D721Med (cell line): ENCODE measurements around the gene PIGB.

Experiments used
- DNase-seq: peaks from one replicate; pipeline ENCODE4 v3.0.0; 2011; ENCODE audit warnings: low spot score; ENCODE audit not compliant: insufficient read length
- FAIRE-seq: peaks from 2 replicates; lab custom pipeline; 2011; peaks lifted over from hg19 to GRCh38; lab: Jason Lieb, UNC
- TF ChIP-seq, protein P1 (sequence below): IDR thresholded peaks from 2 replicates; pipeline ENCODE4 v1.5.1; 2012; ENCODE audit warnings: mild to moderate bottlenecking, control low read depth; ENCODE audit not compliant: insufficient read depth; ENCODE audit errors: missing control alignments

PIGB gene

DNA sequence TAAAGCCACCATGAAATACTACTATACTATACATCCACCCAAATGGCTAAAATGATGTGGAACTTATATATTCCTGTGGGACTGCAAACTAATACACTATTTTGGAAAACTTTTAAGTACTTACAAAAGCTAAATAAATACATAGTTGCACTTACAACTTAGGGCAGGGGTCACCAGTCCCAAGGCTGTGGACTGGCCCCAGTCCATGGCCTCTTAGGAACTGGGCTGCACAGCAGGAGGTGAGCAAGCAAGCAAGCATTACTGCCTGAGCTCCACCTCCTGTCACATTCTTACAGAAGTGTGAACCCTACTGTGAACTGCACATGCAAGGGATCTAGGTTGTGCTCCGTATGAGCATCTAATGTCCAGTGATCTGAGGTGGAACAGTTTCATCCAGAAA, 18.1 kb downstream of the PIGB start:
- TF ChIP-seq, protein P1, sequence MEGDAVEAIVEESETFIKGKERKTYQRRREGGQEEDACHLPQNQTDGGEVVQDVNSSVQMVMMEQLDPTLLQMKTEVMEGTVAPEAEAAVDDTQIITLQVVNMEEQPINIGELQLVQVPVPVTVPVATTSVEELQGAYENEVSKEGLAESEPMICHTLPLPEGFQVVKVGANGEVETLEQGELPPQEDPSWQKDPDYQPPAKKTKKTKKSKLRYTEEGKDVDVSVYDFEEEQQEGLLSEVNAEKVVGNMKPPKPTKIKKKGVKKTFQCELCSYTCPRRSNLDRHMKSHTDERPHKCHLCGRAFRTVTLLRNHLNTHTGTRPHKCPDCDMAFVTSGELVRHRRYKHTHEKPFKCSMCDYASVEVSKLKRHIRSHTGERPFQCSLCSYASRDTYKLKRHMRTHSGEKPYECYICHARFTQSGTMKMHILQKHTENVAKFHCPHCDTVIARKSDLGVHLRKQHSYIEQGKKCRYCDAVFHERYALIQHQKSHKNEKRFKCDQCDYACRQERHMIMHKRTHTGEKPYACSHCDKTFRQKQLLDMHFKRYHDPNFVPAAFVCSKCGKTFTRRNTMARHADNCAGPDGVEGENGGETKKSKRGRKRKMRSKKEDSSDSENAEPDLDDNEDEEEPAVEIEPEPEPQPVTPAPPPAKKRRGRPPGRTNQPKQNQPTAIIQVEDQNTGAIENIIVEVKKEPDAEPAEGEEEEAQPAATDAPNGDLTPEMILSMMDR = no peak
- FAIRE-seq = no peak
- no peak for DNase-seq

DNA sequence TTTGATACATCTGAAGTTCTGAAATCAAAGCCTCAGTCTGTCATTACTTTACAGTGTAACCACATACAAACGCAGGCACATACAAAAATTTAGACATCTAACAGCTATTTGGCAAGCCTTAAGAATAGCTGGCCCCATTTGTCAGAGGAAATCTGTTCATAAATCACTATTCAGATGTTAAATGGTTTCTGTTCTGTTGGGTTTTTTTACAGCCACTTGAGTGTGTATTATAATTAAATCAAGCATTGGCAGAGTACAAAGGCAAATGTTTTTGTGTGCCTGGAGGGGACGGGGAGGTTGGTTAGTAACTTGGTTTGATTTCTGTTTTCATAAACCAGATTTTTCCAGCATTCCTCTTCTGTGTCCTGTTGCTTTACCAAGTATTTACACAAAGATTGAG, 24.1 kb downstream of the PIGB start:
- TF ChIP-seq, protein P1 = no peak
- FAIRE-seq (no peak), DNase-seq (no peak)

DNA sequence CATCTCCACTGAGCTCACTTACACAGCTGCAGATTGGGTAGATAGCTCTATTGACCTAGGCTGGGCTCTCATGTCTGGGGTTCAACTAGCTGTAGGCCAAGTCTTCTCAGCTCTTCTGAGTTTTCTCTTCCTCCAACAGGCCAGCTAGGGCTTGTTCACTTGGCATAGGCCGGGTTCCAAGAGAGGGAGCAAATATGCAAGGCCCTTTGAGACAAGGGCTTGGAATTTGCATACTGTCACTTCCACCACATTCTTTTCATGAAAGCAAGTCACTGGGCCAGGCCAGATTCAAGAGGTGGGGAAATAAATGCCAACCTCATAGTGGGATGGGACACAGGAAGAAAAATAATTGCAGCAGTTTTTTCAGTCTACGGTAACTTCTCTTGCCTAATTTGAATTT, 25.2 kb downstream of the PIGB start:
- no peak for DNase-seq
- TF ChIP-seq, protein P1 = no peak
- FAIRE-seq = no peak

DNA sequence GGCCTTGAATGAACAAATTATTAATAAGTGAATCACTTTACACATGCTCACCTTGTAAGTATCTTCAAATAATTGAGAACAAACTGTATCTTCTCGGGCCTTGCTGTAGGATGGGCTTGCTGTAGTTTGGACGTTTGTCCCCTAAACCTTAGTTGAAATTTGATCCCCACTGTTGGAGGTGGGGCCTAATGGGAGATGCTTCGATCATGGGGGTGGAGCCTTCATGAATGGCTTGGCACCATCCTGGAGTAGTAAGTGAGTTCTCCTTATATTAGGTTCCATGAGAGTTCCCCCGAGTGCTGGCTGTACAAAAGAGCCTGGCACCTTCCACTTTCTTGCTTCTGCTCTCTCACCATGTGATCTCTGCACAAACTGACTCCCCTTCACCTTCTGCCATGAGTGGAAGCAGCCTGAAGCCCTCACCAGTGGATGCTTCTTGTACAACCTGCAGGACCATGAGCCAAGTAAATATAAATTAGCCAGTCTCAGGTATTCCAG, 29.3 kb downstream of the PIGB start:
- TF ChIP-seq, protein P1 = no peak
- FAIRE-seq = no peak

DNA sequence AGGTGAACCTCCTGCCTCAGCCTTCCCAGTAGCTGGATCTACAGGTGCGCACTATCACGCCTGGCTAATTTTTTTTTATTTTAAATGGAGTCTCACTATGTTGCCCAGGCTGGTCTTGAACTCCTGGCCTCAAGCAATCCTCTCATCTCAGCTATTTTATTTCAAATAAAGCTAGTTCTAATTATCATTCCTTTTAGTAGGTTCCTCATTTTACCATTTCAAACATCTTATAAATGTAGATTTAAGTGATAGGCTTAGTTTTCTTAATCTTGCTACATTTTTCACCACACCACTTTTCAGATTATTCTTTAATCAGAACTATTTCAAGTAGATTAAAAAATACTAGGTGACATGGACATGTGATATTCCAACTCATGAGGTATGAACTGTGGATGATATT, 30.3 kb downstream of the PIGB start:
- FAIRE-seq (no peak), DNase-seq (no peak)
- TF ChIP-seq, protein P1 = no peak

More for the DNA sequence above, 29.3 kb downstream of the PIGB start:
- DNase-seq = no peak

DNA sequence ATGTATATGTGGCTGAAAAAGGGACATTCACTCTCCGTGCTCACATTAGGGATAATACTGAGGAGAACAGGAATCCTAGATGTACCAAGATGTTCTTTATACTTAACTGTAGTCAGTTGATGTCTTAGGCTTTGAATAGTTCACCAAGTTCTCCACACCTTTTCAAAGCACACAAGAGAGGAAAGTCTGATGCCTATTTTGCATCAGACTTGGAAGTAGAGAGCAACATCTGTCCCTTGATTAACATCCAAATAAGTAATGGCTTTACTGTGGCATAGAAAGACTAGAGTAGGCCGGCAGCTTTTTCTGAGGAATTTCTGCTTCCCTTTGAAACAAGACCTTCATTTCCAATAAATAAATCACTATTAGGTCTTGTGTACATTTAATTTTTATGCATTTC, 34.0 kb downstream of the PIGB start:
- TF ChIP-seq, protein P1 = no peak
- DNase-seq (no peak), FAIRE-seq (no peak)

DNA sequence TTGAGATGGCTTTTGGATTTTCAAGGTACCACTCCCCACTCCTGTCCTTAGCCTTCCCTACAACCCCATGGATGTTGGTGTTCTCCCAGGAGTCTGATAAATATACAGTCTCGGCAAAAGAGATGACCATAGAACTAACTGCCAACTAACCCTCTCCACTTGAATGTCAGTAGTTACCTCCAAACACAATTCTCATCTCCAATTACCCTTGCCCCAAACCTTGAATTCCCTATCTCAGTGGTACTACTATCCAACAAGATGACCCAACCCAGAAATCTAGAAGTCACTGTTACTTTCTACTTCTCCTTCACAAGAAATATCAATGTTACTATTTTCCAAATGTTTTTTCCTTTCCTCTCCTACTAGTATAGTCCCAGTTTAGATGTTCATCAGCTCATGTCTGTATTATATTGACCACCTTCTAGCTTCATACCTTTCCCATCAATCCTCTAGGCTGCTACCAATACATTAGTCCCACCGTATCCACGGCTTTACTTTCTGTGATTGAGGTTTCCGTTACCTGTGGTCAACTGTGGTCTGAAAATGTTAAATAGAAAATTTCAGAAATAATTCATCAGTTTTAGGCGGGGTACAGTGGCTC, 38.1 kb downstream of the PIGB start:
- FAIRE-seq (no peak), DNase-seq (no peak)
- TF ChIP-seq, protein P1 = no peak
